Heart left ventricle (tissue), 16 donors: ENCODE data around the gene TPSB2. TPM values are rescaled to one million over a fixed set of nuclear protein-coding genes. Genes with fewer than 3 reads are reported as not detected.
"Not testable (repeated sequence)": the region's sequence is repeated elsewhere in the genome, so short reads cannot be mapped to it uniquely, and the experiment has no call there.

Experiments
- ATAC-seq, 4 donors: fragments of 200-7000 bp; cut with Tn5 transposase; one replicate each; pipeline ENCODE4 v1.9.1; 2020 to 2022; ENCODE audit warnings: moderate library complexity in 4 of 4, mild to moderate bottlenecking in 3 of 4, moderate number of reproducible peaks in 1 of 4
- DNase-seq, 5 donors: peaks; one replicate each; pipeline ENCODE4 v3.0.0-alpha.2; 2020
- H3K27ac ChIP-seq, 12 donors: fragments of 200-600 bp; sonication (generic) in 4 of 12; one replicate each; pipeline versions ENCODE4 v1.5.0 to v1.8.0; 2016 to 2022; ENCODE audit warnings: mild to moderate bottlenecking in 2 of 12
- H3K27me3 ChIP-seq, 9 donors: fragments of 200-600 bp; sonication (generic) in 2 of 9; one replicate each; pipeline versions ENCODE4 v1.5.1 to v1.8.0; 2016 to 2022; ENCODE audit warnings: mild to moderate bottlenecking in 3 of 9
- H3K36me3 ChIP-seq, 9 donors: fragments of 200-600 bp; sonication (generic) in 2 of 9; one replicate each; pipeline versions ENCODE4 v1.5.0 to v1.8.0; 2018 to 2022; ENCODE audit warnings: mild to moderate bottlenecking in 2 of 9
- H3K4me1 ChIP-seq, 12 donors: fragments of 200-600 bp; sonication (generic) in 4 of 12; one replicate each; pipeline versions ENCODE4 v1.5.0 to v1.8.0; 2016 to 2022; ENCODE audit warnings: mild to moderate bottlenecking in 3 of 12
- H3K4me3 ChIP-seq, 12 donors: fragments of 200-600 bp; sonication (generic) in 4 of 12; one replicate each; pipeline versions ENCODE4 v1.5.0 to v1.8.0; 2017 to 2022; ENCODE audit warnings: mild to moderate bottlenecking in 9 of 12, moderate library complexity in 4 of 12
- H3K9me3 ChIP-seq, 12 donors: fragments of 200-600 bp; sonication (generic) in 4 of 12; one replicate each; pipeline versions ENCODE4 v1.5.0 to v1.8.0; 2016 to 2022; ENCODE audit warnings: mild to moderate bottlenecking in 1 of 12
- CTCF ChIP-seq, 12 donors: fragments of 200-600 bp; sonication (generic) in 4 of 12; IDR thresholded peaks; one replicate each; pipeline versions ENCODE4 v1.5.0 to v1.8.0; 2018 to 2022; ENCODE audit warnings: antibody characterized with exemption in 12 of 12, mild to moderate bottlenecking in 5 of 12
- POLR2A ChIP-seq, 2 donors: fragments of 450-650 bp; IDR thresholded peaks; one replicate each; pipeline ENCODE4 v1.6.1; 2017; ENCODE audit warnings: antibody characterized with exemption in 2 of 2, mild to moderate bottlenecking in 2 of 2, moderate library complexity in 2 of 2
- WGBS, 4 donors: extraction: QIAGEN DNeasy Blood & Tissue Kit in 2 of 4; methylation state at CpG; one replicate each; pipeline versions ENCODE4 v1.1.5 to v1.1.7; 2013 to 2018; 5-methylcytosine and 5-hydroxymethylcytosine counted together
- intact Hi-C, 10 donors: fragments of 100-400 bp; cut with DNase I; formaldehyde crosslinking; loops; one replicate each; pipeline versions ENCODE4 v1.11.1 to v1.14.2; 2022
- polyA plus RNA-seq, 2 donors: library from polyadenylated mRNA; stranded (reverse); fragments of 200-250 nt; gene quantifications; one replicate each; pipeline ENCODE4 v1.2.3, GENCODE V29; 2013
- total RNA-seq, 9 donors: library from RNA; depleted of rRNA in 2 of 9; stranded (reverse); fragments of >200 nt in 2 of 9; fragmentation: NEBNext Ultra II Directional in 3 of 9; extraction: Animal tissue kit (Norgen Biotek cat#: 25700) in 3 of 9; gene quantifications; one replicate each; pipeline versions ENCODE4 v1.1.0 to v1.2.4, GENCODE V29; 2016 to 2023
- donor health status: ischemic (EF 13 %, LVEDD 7.1; RV severe dilation, severe dysfunction).
- donor health status: healthy with polysubstance abuse.
- donor health status: DM: no; HTN: yes; CAD: no.
- donor health status: DM: no; HTN: no; CAD: no.
- donor health status: ischemic (EF 25% LVEDD 6.9; RV normal size, moderate dysfunction).
- donor health status: ischemic (EF 25% LVEDD 5.7; RV mildly dilated, moderate dysfunction).
- donor health status: healthy.
- donor health status: DM: yes; HTN: yes; CAD: no.
- donor health status: ischemic (EF 35%, LVEDD 5.7; RV mildly dilated, moderate dysfunction).
- donor health status: nonischemic (EF 11% LVEDD 7.7; RV severe dilation, severe dysfunction).
- donor health status: DM: yes; HTN: yes; CAD: no.
- donor health status: PGD.
- donor health status: ischemic (EF 29% LVEDD 5.4; RV normal size, mild dysfunction).
- donor health status: nonischemic (EF 23%, LVEDD 6.1; RV moderate dilation, normal function).

The TPSB2 gene
- total and polyA plus RNA-seq, 11 donors: 2.0 to 18.1 (median 2.3) TPM; not detected in 1

- WGBS, 4 donors: 85 to 86% (median 85%) methylated on average over 12 to 14 of the region's 14 CpGs
- DNase-seq: peak in 1 of 5 donors; percentile 10
- H3K4me1 ChIP-seq, H3K27ac ChIP-seq, H3K4me3 ChIP-seq, intact Hi-C loops, H3K9me3 ChIP-seq, H3K36me3 ChIP-seq, ATAC-seq: not testable (repeated sequence)
- peaks cover 0 to 23% (median 3%) of the 10 kb centered on the region in 9 donors for H3K27me3 ChIP-seq
Observed at GRCh38 chr16:1247903-1248537, 18.0 kb upstream of the TPSB2 start.

- Histone ChIP-seq H3K27me3 (peaks cover 0 to 23% (median 3%) of the 10 kb centered on the region in 9 donors), H3K27ac (no peak overlapping the region), H3K4me3 (no peak overlapping the region), H3K4me1 (no peaks in the 10 kb centered on the region), H3K9me3 (no peaks in the 10 kb centered on the region), H3K36me3 (no peaks in the 10 kb centered on the region)
- intact Hi-C loops: no loop called here
- 53 to 62% (median 60%) methylated on average over 11 to 22 of the region's 22 CpGs for WGBS, 4 donors
- ATAC-seq: no peak
- DNase-seq: peak in 1 of 5 donors; percentile 18
- TF ChIP-seq POLR2A (IDR thresholded peaks at IDR 0.05): no peak
- no peak for TF ChIP-seq CTCF (IDR thresholded peaks at IDR 0.05)
Observed at GRCh38 chr16:1245452-1246020, 15.6 kb upstream of the TPSB2 start.

- Histone ChIP-seq H3K9me3 (no peaks in the 10 kb centered on the region), H3K4me1 (no peaks in the 10 kb centered on the region), H3K27me3 (peaks cover 0 to 23% (median 3%) of the 10 kb centered on the region in 9 donors), H3K4me3 (no peak overlapping the region), H3K36me3 (no peaks in the 10 kb centered on the region), H3K27ac (no peak overlapping the region)
- 63 to 83% (median 77%) methylated on average over 8 to 12 of the region's 12 CpGs for WGBS, 4 donors
- no peak for ATAC-seq
- no peak for TF ChIP-seq POLR2A (IDR thresholded peaks at IDR 0.05)
- TF ChIP-seq CTCF (IDR thresholded peaks at IDR 0.05): no peak
- peak in 1 of 5 donors; percentile 16 for DNase-seq
- intact Hi-C loops: no loop called here
Observed at GRCh38 chr16:1244881-1245280, 14.9 kb upstream of the TPSB2 start.

- H3K4me3 ChIP-seq, H3K36me3 ChIP-seq, intact Hi-C loops, H3K27ac ChIP-seq, H3K4me1 ChIP-seq, ATAC-seq, H3K9me3 ChIP-seq: not testable (repeated sequence)
- peak in 2 of 5 donors; percentile 17 to 21 for DNase-seq
- WGBS, 4 donors: 59 to 66% (median 63%) methylated on average over 11 to 30 of the region's 32 CpGs
- H3K27me3 ChIP-seq: peaks cover 0 to 23% (median 3%) of the 10 kb centered on the region in 9 donors
Observed at GRCh38 chr16:1243907-1244850, 14.2 kb upstream of the TPSB2 start.

GRCh38 chr16:1243363-1243762, 13.4 kb upstream of the TPSB2 start:
- ATAC-seq, intact Hi-C loops, H3K4me3 ChIP-seq, H3K9me3 ChIP-seq, H3K4me1 ChIP-seq, H3K36me3 ChIP-seq, DNase-seq, H3K27ac ChIP-seq: not testable (repeated sequence)
- WGBS, 4 donors: 50 to 74% (median 63%) methylated on average over 6 to 7 of the region's 11 CpGs
- H3K27me3 ChIP-seq: peaks cover 0 to 23% (median 3%) of the 10 kb centered on the region in 9 donors

GRCh38 chr16:1241081-1241480, 11.1 kb upstream of the TPSB2 start:
- H3K27ac ChIP-seq, H3K4me1 ChIP-seq, H3K9me3 ChIP-seq, intact Hi-C loops, H3K4me3 ChIP-seq, H3K36me3 ChIP-seq: not testable (repeated sequence)
- peaks cover 0 to 18% (median 3%) of the 10 kb centered on the region in 9 donors for H3K27me3 ChIP-seq
- DNase-seq (peak in 1 of 5 donors; percentile 10), ATAC-seq (peak in 1 of 4 donors; percentile 24)
- whole genome bisulfite sequencing, 4 donors: 81% methylated on average over 12 of the region's 15 CpGs; no CpG with 5 or more reads in 2 of the 4 donors

GRCh38 chr16:1240436-1240835, 10.5 kb upstream of the TPSB2 start, which contains the start of gene TPSAB1:
Gene TPSAB1, plus strand, starts transcription at chr16:1240705. Its CDS starts 234 bp downstream, at chr16:1240939.
- H3K27ac ChIP-seq, ATAC-seq, intact Hi-C loops, DNase-seq, H3K4me1 ChIP-seq, H3K36me3 ChIP-seq, H3K4me3 ChIP-seq, H3K9me3 ChIP-seq: not testable (repeated sequence)
- peaks cover 0 to 13% (median 3%) of the 10 kb centered on the region in 9 donors for H3K27me3 ChIP-seq
- 54 to 57% (median 57%) methylated on average over 6 to 7 of the region's 12 CpGs; no CpG with 5 or more reads in 1 of the 4 donors for WGBS, 4 donors

- H3K36me3 ChIP-seq, H3K4me3 ChIP-seq, H3K9me3 ChIP-seq, H3K4me1 ChIP-seq, H3K27ac ChIP-seq, H3K27me3 ChIP-seq, intact Hi-C loops, ATAC-seq: not testable (repeated sequence)
- 79 to 89% (median 84%) methylated on average over 6 to 9 of the region's 9 CpGs for WGBS, 4 donors
- DNase-seq: peak in 3 of 5 donors; percentile 1 to 17 (median 3)
Observed at GRCh38 chr16:1239575-1239974, 9.6 kb upstream of the TPSB2 start.
